Epidermal melanocyte (primary cell): ENCODE measurements around the gene LGALS9B.
"Not testable (repeated sequence)": the region's sequence is repeated elsewhere in the genome, so short reads cannot be mapped to it uniquely, and the experiment has no call there.

Experiments
- DNase-seq: peaks from one replicate; pipeline ENCODE4 v3.0.0; 2011; ENCODE audit warnings: low spot score; ENCODE audit not compliant: insufficient read length

The LGALS9B gene

DNA sequence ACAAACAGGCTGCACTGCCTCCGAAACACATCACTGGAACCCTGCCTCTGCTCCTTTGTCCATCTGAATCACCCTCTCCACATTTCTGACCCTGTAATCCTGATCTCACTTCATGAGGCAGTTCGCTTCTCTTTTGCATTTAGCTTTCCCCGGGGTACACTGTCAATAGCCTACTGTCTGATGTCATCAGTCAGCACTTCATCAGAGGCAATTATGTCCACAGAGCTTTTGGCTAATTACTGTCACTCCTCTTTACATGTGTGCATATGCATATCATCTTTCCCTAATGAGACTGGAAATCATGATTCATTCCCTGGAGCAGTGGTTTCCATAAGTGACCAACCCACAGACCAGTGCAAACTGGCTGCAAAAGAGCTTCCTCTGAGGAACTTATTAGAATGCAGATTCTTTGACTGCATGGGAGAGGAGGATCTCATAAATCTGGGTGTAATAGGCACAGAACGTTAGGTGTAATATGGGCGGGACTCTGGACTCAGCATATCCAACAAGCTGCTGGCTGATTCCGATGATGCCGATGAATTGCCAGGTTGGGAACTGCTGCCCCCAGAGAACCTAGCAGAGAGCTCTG lies 49.8 kb downstream of the LGALS9B start:
- DNase-seq, result not testable (repeated sequence)

DNA sequence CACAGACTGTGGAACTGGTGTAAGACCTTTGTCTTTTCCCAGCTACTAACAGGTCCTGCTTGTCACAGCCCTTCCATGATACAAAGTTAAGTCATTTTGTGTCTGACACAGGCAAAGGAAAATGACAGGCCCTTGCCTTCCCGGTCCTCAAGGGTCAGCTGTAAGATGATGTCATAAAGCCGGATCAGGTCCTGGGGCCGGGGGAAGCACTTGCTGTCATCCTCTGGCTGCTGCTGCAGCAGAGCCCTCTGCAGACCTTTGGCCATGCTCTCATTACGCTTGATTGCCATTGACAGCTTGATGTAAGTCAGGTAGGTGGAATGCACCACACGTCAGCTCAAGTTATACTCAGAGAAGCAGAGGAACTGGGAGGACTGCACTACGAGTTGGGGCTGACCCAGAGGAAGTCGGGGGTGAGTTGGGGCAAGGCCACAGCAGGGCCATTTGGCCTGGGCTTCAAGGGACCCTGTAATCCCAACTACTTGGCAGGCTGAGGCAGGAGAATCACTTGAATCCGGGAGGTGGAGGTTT lies 50.9 kb downstream of the LGALS9B start:
- DNase-seq, result not testable (repeated sequence)

DNA sequence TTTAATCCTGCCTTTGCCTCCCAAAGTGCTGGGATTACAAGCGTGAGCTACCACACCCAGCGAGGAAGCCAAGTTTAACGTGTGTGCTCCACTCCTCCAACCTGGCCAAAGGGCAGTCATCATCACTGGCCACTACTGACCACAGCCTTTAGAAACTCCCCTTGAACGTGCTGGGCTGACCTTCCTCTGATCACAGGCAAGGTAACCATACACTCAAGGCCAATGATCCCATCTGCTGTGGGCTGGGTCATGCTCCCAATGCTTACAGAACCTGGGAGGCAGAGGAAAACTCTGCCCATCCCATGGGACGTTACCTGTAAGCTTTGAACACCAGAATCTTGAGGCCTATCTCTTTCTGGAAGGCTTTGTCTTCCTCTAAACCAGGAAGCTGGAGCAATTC lies 51.9 kb downstream of the LGALS9B start:
- DNase-seq, result not testable (repeated sequence)

DNA sequence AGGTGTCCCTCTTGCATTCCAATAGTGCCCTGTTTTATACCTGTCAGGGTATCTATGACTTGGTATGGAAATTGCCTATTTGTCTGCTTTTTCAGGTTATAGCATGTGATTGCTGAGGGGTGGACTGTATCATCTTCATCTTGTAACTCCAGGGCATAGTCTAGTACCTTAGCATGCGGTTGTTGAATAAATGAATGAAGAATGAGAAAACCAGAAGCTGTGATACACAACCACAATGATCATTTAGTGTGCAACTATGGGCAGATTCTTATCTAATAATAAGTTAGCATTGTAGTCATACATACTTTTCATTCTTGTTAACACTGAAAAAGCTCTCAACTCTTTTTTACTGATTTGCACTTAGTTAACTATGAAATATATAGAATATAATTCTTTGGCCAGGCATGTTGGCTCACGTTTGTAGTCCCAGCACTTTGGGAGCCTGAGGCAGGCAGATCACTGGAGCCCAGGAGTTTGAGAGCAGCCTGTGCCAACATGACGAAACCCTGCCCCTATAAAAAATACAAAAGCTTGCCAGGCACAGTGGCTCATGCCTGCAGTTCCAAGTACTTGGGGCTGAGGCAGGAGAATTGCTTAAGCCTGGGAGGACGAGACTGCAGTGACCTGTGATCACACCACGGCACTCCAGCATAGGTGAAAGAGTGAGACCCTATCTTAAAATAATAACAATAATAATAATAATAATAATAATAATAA lies 65.9 kb downstream of the LGALS9B start:
- DNase-seq, result not testable (repeated sequence)

DNA sequence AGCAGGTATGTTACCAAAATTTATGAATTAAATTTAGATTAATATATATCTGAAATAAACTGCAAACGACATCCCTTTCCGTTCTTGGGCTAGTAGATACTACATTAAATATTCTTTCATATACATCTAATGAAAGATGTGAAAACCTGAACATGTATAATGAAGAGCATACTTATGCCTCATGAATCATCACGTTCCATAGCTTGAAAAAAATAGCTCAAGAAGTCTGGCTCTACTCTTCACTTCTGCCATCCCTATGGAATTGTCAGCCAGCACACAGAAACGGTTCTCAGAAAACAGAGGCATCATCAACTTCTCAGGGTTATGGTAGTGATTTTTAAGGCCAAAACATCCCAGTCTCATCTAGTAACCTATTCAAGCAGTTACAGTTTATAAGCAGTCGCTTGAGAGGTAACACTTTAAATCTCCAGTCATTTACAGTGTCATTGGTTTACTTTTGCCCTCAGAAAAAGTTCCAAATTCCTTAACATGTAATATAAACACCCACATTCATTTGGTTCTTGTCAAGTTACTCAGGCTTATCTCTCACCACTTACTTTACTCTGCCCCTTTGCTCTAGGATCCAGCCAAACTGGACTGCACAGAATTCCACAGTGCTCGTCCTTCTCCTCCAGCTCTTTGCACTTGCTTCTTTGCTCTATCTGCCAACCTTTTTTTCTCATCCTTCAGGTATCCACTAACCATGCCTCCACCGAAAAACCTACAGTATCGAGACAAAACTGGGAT lies 66.6 kb downstream of the LGALS9B start:
- not testable (repeated sequence) for DNase-seq
